ENCODE results near the gene LGI4. TPM values are rescaled to one million over a fixed set of nuclear protein-coding genes. Genes with fewer than 3 reads are reported as not detected.

LGI4 gene
- total and polyA plus RNA-seq, 3 donors from 2014 or later, result 4.5 to 7.9 (median 4.5) TPM

DNA sequence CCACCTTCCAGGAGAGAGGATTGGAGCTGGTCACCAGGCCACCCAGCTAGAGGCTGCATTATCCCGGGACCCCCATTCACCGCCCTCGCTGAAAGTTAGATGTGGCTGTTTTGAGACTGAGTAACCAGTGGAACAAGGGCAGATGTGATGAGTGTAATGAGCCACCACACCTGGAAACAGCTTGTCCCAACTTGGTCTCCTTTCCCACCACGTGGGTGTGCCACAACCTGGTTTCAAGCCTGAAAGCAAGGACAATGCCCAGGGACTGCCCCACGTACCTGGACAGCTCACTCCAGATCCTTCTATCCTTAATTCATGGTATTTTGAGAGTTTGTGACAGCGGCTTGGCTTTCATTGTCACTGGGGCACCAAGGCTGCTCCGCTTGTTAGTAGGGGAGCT is 7.0 kb downstream of the LGI4 start:
- Histone ChIP-seq H3K27me3 (no peaks in the 10 kb centered on the region), H3K9me3 (no peaks in the 10 kb centered on the region), H3K4me3 (no peak overlapping the region), H3K36me3 (ENCODE audit: low read depth, missing control alignments) (no peaks in the 10 kb centered on the region), H3K4me1 (peaks cover 31% of the 10 kb centered on the region), H3K27ac (no peak overlapping the region)
- DNase-seq, result no peak
- 91 to 93% methylated on average over 7 of the region's 7 CpGs for WGBS, 2 donors
- no peak for TF ChIP-seq CTCF (IDR thresholded peaks at IDR 0.05)
- TF ChIP-seq POLR2A (IDR thresholded peaks at IDR 0.05), result no peak
- intact Hi-C loops (cut with DNase I; ENCODE audit: low total_unique reads), result no loop called here

GRCh38 chr19:35126624-35126959 is 8.3 kb downstream of the LGI4 start:
- peak; percentile 43 for DNase-seq
- Histone ChIP-seq H3K4me1 (peaks cover 31% of the 10 kb centered on the region), H3K27ac (peak overlapping the region; percentile 18 to 95), H3K4me3 (peak overlapping the region in 1 of 2 donors; percentile 16), H3K9me3 (no peaks in the 10 kb centered on the region), H3K27me3 (no peaks in the 10 kb centered on the region), H3K36me3 (ENCODE audit: low read depth, missing control alignments) (no peaks in the 10 kb centered on the region)
- intact Hi-C loops (cut with DNase I; ENCODE audit: low total_unique reads), result no loop called here
- WGBS, 2 donors, result 30% methylated on average over 11 of the region's 20 CpGs; no CpG with 5 or more reads in 1 of the 2 donors
- TF ChIP-seq POLR2A (IDR thresholded peaks at IDR 0.05), result no peak
- no peak for TF ChIP-seq CTCF (IDR thresholded peaks at IDR 0.05)

DNA sequence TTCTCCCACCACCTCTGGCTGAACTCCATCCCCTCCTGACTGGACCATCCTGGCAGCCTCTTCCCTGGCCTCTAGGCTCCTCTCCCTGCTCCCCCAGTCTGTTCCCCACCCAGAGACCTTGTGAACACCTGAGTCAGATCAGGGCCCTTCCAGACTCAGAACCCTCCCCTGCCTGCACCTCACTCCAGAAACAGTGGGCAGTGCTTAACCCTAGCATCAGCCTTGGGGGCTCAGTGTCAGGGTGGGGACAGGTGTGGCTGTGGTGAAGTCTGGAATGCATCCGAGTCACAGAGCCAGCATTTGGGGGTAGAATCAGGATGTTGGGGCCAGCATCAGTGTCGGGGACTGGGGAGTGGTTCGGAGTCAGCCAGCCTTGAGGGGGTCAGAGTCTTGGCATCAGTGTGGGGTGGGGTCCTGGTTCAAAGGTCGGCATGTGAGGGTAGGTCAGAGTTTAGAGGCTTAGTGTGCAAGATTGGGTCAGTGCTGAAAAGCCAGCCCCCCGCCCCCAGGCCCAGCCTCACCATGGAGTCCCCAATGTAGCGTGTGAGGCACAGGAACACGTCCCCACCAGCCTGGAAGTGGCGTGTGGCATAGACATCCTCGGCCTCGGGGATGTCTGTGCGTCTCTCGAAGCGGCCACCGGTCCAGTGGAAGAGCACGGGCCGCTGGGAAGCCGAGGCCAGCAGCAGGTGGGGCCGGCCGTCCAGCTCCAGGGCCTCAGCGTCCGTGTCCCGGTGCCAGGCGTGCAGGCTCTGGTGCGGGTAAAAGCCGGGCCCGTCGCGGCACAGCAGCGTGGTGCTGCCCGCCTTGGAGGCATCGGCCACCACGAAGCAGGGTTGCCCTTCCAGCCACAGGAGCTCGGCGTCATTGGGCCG is 8.9 kb downstream of the LGI4 start:
- no peaks in the 10 kb centered on the region for H3K36me3 ChIP-seq (ENCODE audit: low read depth, missing control alignments)
- peak overlapping the region in 1 of 2 donors; percentile 16 for H3K4me3 ChIP-seq
- H3K27ac ChIP-seq, result peak overlapping the region; percentile 18 to 95
- no peaks in the 10 kb centered on the region for H3K27me3 ChIP-seq
- intact Hi-C loops (cut with DNase I; ENCODE audit: low total_unique reads), result no loop called here
- DNase-seq, result no peak
- H3K9me3 ChIP-seq, result no peaks in the 10 kb centered on the region
- WGBS, 2 donors, result 63 to 64% methylated on average over 4 to 32 of the region's 35 CpGs
- TF ChIP-seq CTCF (IDR thresholded peaks at IDR 0.05) (no peak), POLR2A (IDR thresholded peaks at IDR 0.05) (no peak)
- peaks cover 31% of the 10 kb centered on the region for H3K4me1 ChIP-seq

DNA sequence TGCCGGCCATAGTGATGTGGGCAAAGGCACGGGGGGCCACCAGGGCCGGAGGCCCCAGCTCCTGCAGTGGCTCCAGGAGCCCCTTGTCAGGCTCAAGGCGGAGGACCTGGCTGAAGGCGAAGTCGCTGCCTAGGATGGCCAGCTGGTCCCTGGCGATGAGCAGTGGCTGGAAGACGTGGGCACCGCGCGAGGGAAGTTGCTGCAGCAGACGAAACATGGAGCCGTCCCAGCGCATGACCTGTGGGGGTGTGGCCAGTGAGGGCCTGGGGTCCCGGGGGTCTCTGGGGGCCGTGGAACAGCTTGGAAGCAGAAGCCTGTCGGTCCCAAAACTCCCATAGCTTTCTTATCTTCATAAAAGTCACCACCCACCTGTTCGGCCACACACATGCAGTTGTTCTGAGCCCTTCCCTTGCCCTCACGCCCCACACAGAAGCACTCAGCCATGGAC is 9.6 kb downstream of the LGI4 start:
- 62 to 76% methylated on average over 19 of the region's 19 CpGs for WGBS, 2 donors
- DNase-seq, result no peak
- no peak overlapping the region for H3K4me3 ChIP-seq

More for the DNA sequence above, 9.6 kb downstream of the LGI4 start:
- H3K27me3 ChIP-seq, result no peaks in the 10 kb centered on the region
- H3K9me3 ChIP-seq, result no peaks in the 10 kb centered on the region
- peak overlapping the region; percentile 18 to 95 for H3K27ac ChIP-seq
- peaks cover 31% of the 10 kb centered on the region for H3K4me1 ChIP-seq
- no peak for TF ChIP-seq CTCF (IDR thresholded peaks at IDR 0.05)
- no peak for TF ChIP-seq POLR2A (IDR thresholded peaks at IDR 0.05)
- intact Hi-C loops (cut with DNase I; ENCODE audit: low total_unique reads), result no loop called here
- H3K36me3 ChIP-seq (ENCODE audit: low read depth, missing control alignments), result no peaks in the 10 kb centered on the region
